ENCODE measurements around the gene TPX2.

- TF ChIP-seq CTCF (IDR thresholded peaks at IDR 0.05 in 2 of 3, conservative IDR thresholded peaks at IDR 0.05 in 1 of 3; ENCODE audit: control insufficient read depth in 2 of 3, extremely low read depth in 1 of 3, insufficient read depth in 1 of 3, low read depth in 3 of 3, low read length in 3 of 3), result no peak
- no peak for TF ChIP-seq RAD21 (IDR thresholded peaks at IDR 0.05; ENCODE audit: insufficient read depth, low read depth, low read length)
- no peak for TF ChIP-seq LARP7 (IDR thresholded peaks at IDR 0.05)
- TF ChIP-seq HDAC2 (IDR thresholded peaks at IDR 0.05), result no peak
- TF ChIP-seq CEBPB (IDR thresholded peaks at IDR 0.05; ENCODE audit: borderline replicate concordance in 1 of 2, low read depth in 2 of 2, low read length in 2 of 2), result no peak
- no peak for TF ChIP-seq MAX (IDR thresholded peaks at IDR 0.05; ENCODE audit: low read depth, low read length)
- no peak for TF ChIP-seq NBN (IDR thresholded peaks at IDR 0.05)
- TF ChIP-seq BRCA1 (IDR thresholded peaks at IDR 0.05; ENCODE audit: low read depth, low read length), result no peak
- no peak for TF ChIP-seq BACH1 (IDR thresholded peaks at IDR 0.05; ENCODE audit: borderline replicate concordance)
- TF ChIP-seq RCOR1 (conservative IDR thresholded peaks at IDR 0.05; ENCODE audit: low read depth, low read length), result no peak
- TF ChIP-seq SRF (IDR thresholded peaks at IDR 0.05; ENCODE audit: low read depth in 2 of 2, low read length in 2 of 2), result no peak
Observed at GRCh38 chr20:31758521-31758920, 19.4 kb downstream of the TPX2 start.
